ENCODE measurements around the gene CIPC. TPM values are rescaled to one million over a fixed set of nuclear protein-coding genes. Genes with fewer than 3 reads are reported as not detected.

Gene CIPC
- total RNA-seq, 2 experiments from 2014 or later = 8.6 to 10.0 TPM

DNA sequence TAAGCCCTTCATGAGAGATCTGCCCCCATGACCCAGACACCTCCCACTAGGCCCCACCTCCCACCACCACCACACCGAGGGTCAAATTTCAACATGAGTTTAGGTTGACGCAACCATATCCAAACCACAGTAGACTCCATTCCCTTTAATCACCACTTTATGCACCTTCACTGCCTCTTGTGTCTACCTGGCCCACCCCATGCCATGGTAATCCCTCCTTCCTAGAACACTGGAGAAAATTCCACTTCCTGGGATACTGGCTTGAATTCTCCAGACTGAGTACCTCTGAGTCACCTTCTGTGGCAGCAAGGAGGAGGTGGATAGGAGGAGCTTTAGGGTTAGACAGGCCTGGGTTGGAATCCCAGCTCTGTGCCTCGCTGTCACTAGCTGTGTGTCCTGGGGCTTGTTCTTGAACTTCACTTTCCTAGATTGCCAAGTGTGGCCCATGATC is 26.1 kb upstream of the CIPC start:
- ATAC-seq = no peak
- ChIA-PET CTCF (interaction anchor here (2.0 to 23.5 kb wide), 11 partner anchors 11 to 361 kb away, joined by 8 to 599 read pairs (median 23); no protein-coding TSS in a partner anchor), POLR2A (no interaction called here)
- no peaks in the 10 kb centered on the region for H3K4me1 Mint-ChIP-seq
- no peaks in the 10 kb centered on the region for H3K36me3 Mint-ChIP-seq (ENCODE audit: low read depth)
- intact Hi-C loops (cut with DNase I, micrococcal nuclease) = loop anchor here (2.0 kb wide), 3 partner anchors 25 to 361 kb away; no protein-coding TSS in a partner anchor
- no peak overlapping the region for H3K4me3 Mint-ChIP-seq
- no peak for DNase-seq
- H3K9me3 Mint-ChIP-seq (ENCODE audit: low read depth) = no peaks in the 10 kb centered on the region
- H3K27ac Mint-ChIP-seq = no peak overlapping the region
- H3K27me3 Mint-ChIP-seq = no peaks in the 10 kb centered on the region

DNA sequence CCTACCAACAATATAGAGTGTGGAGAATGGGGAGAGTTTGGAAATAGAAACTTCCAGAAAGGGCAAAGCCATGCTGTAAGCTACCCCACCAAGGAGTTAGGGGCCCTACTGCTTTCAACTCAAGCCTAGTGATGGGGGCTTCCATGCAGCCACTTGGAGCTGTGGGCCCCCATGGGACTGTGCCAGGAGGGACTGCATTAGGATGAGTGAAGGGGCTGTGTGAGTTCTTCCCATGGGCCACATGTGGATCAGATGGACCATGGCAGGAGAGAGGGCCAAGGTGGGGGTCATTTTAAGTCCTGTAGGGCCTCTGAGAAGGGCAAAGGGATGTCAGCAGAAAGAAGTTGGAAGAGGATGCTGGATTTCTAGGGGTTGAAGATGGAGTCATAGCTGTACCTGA is 23.1 kb upstream of the CIPC start:
- intact Hi-C loops (cut with DNase I, micrococcal nuclease) = no loop called here
- no peaks in the 10 kb centered on the region for H3K27me3 Mint-ChIP-seq
- POLR2A ChIA-PET = no interaction called here

DNA sequence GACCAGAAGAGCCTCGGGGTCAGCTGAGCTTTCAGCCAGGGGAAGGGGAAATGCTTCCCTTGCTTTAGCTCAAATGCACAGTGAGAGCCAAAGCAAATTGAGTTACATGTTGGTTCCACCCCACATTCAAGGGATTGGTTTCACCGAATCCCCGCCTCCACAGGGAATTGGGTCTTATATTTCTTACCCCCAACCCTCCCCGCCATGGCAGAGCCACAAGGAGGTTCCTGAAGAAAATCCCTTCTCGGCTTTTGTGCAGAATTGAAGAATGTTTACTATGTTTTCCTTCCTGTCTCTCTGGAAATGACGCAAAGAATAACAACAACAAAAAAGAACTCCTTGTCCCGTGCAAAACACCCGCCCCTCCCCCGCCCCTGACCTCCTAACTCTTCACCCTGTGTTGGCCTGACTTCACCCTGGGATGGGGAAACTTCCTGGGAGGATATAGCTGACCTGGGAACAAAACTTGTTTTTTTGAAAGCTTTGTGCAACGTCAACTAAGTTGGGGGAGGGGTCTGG is 21.9 kb upstream of the CIPC start:
- POLR2A ChIA-PET = no interaction called here
- H3K27ac Mint-ChIP-seq = no peak overlapping the region

More for the DNA sequence above, 23.1 kb upstream of the CIPC start:
- H3K9me3 Mint-ChIP-seq (ENCODE audit: low read depth) = peaks cover 2% of the 10 kb centered on the region
- H3K27ac Mint-ChIP-seq = no peak overlapping the region
- no peaks in the 10 kb centered on the region for H3K4me1 Mint-ChIP-seq
- CTCF ChIA-PET = interaction anchor here (1.0 to 23.5 kb wide), 3 partner anchors 8 to 264 kb away, joined by 3 to 599 read pairs (median 106); no protein-coding TSS in a partner anchor
- no peaks in the 10 kb centered on the region for H3K36me3 Mint-ChIP-seq (ENCODE audit: low read depth)
- ATAC-seq (no peak), DNase-seq (no peak)
- H3K4me3 Mint-ChIP-seq = no peak overlapping the region

DNA sequence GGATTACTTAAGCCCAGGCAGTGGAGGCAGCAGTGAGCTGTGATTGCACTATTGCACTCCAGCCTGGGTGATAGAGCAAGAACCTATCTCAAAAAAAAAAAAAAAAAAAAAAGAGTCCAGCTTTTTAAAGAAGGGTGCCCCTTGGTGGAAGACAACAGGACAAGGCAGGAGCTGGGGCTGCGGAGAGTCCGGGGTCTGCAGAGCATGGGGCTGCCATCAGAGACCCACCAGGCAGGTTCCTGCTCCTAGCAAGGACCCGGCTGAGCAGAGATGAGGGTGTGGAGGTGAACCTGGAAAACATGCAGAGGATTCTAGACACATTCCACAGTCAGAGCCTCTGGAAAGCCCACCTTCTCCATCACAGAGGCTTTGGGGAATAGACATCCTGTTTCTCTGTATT is 21.0 kb upstream of the CIPC start:
- Mint-ChIP-seq H3K27me3 (peaks cover 3% of the 10 kb centered on the region), H3K27ac (no peak overlapping the region), H3K36me3 (ENCODE audit: low read depth) (no peaks in the 10 kb centered on the region), H3K9me3 (ENCODE audit: low read depth) (peaks cover 4% of the 10 kb centered on the region), H3K4me3 (no peak overlapping the region), H3K4me1 (no peaks in the 10 kb centered on the region)
- intact Hi-C loops (cut with DNase I, micrococcal nuclease) = no loop called here
- CTCF ChIA-PET = interaction anchor here (0.6 to 23.5 kb wide), 9 partner anchors 8 to 208 kb away, joined by 3 to 599 read pairs (median 4); partner anchors contain the start of gene CIPC
- POLR2A ChIA-PET = no interaction called here
- ATAC-seq = no peak
- DNase-seq = no peak

More for the DNA sequence above, 21.9 kb upstream of the CIPC start:
- ATAC-seq (no peak), DNase-seq (no peak)
- H3K36me3 Mint-ChIP-seq (ENCODE audit: low read depth) = no peaks in the 10 kb centered on the region
- no peak overlapping the region for H3K4me3 Mint-ChIP-seq
- peaks cover 4% of the 10 kb centered on the region for H3K9me3 Mint-ChIP-seq (ENCODE audit: low read depth)
- peaks cover 2% of the 10 kb centered on the region for H3K27me3 Mint-ChIP-seq
- H3K4me1 Mint-ChIP-seq = no peaks in the 10 kb centered on the region
- CTCF ChIA-PET = interaction anchor here (0.7 to 23.5 kb wide), 10 partner anchors 8 to 265 kb away, joined by 3 to 599 read pairs (median 4); partner anchors contain the start of gene CIPC
- intact Hi-C loops (cut with DNase I, micrococcal nuclease) = no loop called here

DNA sequence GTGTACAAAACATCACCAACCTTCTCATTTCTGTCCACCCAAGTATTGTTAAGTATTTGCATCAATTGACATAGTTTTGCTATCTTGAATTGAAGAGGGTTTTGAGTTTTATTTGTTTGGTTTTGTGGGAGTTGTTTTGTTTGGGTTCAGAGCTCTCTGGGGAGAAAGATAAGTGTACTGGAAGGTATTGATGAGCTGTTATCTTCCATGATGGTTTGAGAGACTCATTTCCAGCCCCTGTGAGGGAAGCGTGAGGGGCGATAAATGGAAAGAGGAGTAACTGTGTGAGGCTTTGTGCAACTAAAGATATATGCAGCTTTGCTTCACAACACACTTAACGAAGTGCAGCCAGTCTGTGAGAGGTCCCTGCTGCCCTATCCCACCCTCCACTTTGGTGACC is 15.7 kb upstream of the CIPC start:
- no peaks in the 10 kb centered on the region for H3K36me3 Mint-ChIP-seq (ENCODE audit: low read depth)
- intact Hi-C loops (cut with DNase I, micrococcal nuclease) = no loop called here
- H3K4me3 Mint-ChIP-seq = no peak overlapping the region
- ATAC-seq (no peak), DNase-seq (no peak)
- peaks cover 3% of the 10 kb centered on the region for H3K27me3 Mint-ChIP-seq
- peaks cover 4% of the 10 kb centered on the region for H3K9me3 Mint-ChIP-seq (ENCODE audit: low read depth)
- H3K4me1 Mint-ChIP-seq = peaks cover 7% of the 10 kb centered on the region
- CTCF ChIA-PET = interaction anchor here (0.6 to 23.5 kb wide), 9 partner anchors 11 to 275 kb away, joined by 3 to 599 read pairs (median 4); no protein-coding TSS in a partner anchor
- POLR2A ChIA-PET = no interaction called here
- no peak overlapping the region for H3K27ac Mint-ChIP-seq

DNA sequence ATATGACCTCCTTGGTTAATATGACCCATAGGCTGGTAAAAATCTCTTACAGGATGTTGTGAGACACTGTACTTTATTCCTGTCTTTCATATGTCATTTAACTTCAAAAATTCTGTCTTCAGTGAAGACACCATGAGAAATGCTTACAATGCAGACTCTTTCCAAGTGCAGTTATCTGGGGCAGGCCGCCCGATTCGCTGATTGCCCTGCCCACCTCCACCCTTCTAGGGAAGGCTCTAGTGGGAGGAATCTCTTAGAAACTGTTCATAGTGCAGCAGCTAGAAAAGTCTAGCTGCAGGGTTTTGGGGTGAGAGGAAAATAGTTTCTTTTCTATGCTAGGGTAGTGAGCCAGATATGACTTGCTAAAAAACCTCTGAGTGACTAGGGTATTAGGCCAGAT is 15.0 kb upstream of the CIPC start:
- ATAC-seq = no peak

DNA sequence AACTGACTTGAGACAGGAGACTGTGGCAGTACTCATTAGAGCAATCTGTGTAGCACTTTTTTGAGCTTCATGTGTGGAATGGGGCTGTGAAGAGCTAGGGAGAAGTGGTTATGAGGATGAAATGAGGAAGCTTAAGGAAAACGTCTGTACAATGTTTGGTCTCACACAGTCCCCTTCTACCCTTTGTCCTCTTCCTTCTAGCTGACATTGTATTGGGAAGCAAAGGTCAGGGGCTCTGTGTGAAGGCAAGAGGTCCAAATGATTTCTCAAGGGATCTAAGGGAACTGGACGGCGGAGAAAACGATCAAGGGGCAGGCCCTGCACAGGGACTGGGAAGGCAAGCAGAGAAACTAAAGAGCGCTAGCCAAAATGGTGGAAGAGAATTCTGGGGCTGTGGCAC is 13.1 kb upstream of the CIPC start:
- peaks cover 2% of the 10 kb centered on the region for H3K9me3 Mint-ChIP-seq (ENCODE audit: low read depth)
- H3K36me3 Mint-ChIP-seq (ENCODE audit: low read depth) = no peaks in the 10 kb centered on the region
- H3K27me3 Mint-ChIP-seq = peaks cover 3% of the 10 kb centered on the region
- no peak for DNase-seq
- intact Hi-C loops (cut with DNase I, micrococcal nuclease) = no loop called here
- peaks cover 16% of the 10 kb centered on the region for H3K4me1 Mint-ChIP-seq
- no peak overlapping the region for H3K4me3 Mint-ChIP-seq
- H3K27ac Mint-ChIP-seq = no peak overlapping the region
- CTCF ChIA-PET = interaction anchor here (0.6 to 23.5 kb wide), 11 partner anchors 8 to 231 kb away, joined by 3 to 599 read pairs (median 5); partner anchors contain the start of gene CIPC
- POLR2A ChIA-PET = interaction anchor here (0.7 kb wide), 1 partner anchor 180 kb away, joined by 3 read pairs; no protein-coding TSS in a partner anchor
- ATAC-seq = no peak

More for the DNA sequence above, 15.0 kb upstream of the CIPC start:
- ChIA-PET POLR2A (interaction anchor here (0.6 kb wide), 1 partner anchor 143 kb away, joined by 3 read pairs; no protein-coding TSS in a partner anchor), CTCF (interaction anchor here (0.8 to 23.5 kb wide), 5 partner anchors 12 to 214 kb away, joined by 3 to 599 read pairs (median 6); no protein-coding TSS in a partner anchor)
- Mint-ChIP-seq H3K36me3 (ENCODE audit: low read depth) (no peaks in the 10 kb centered on the region), H3K27me3 (peaks cover 3% of the 10 kb centered on the region), H3K27ac (no peak overlapping the region), H3K4me3 (no peak overlapping the region), H3K4me1 (peaks cover 11% of the 10 kb centered on the region), H3K9me3 (ENCODE audit: low read depth) (peaks cover 4% of the 10 kb centered on the region)
- intact Hi-C loops (cut with DNase I, micrococcal nuclease) = no loop called here
- no peak for DNase-seq

DNA sequence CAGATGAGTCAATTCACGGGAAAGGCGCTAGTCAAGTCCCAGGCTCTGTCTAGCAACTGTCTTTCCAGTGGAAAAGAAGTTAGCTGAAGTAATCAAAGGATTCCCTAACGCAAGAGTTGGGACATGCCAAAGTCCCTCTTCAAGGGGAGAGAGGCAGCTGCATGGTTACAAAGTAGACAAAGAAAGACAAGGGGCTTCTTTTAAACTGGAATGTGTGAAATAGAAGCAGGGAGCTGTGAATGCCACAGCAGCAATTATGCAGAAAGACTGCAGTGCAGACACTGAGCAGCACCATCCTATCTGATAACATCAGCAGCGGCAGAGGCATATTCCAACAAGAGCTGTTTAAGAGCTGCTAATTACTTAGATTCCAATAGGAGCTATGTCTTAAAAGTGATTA is 12.5 kb upstream of the CIPC start:
- H3K36me3 Mint-ChIP-seq (ENCODE audit: low read depth) = no peaks in the 10 kb centered on the region
- peaks cover 3% of the 10 kb centered on the region for H3K27me3 Mint-ChIP-seq
- CTCF ChIA-PET = interaction anchor here (0.5 to 23.5 kb wide), 12 partner anchors 8 to 375 kb away, joined by 3 to 599 read pairs (median 6); partner anchors contain the start of gene CIPC
- peaks cover 16% of the 10 kb centered on the region for H3K4me1 Mint-ChIP-seq
- H3K27ac Mint-ChIP-seq = no peak overlapping the region
- POLR2A ChIA-PET = interaction anchor here (0.7 kb wide), 1 partner anchor 181 kb away, joined by 3 read pairs; no protein-coding TSS in a partner anchor
- DNase-seq (no peak), ATAC-seq (no peak)
- intact Hi-C loops (cut with DNase I, micrococcal nuclease) = no loop called here
- no peak overlapping the region for H3K4me3 Mint-ChIP-seq
- H3K9me3 Mint-ChIP-seq (ENCODE audit: low read depth) = no peaks in the 10 kb centered on the region

DNA sequence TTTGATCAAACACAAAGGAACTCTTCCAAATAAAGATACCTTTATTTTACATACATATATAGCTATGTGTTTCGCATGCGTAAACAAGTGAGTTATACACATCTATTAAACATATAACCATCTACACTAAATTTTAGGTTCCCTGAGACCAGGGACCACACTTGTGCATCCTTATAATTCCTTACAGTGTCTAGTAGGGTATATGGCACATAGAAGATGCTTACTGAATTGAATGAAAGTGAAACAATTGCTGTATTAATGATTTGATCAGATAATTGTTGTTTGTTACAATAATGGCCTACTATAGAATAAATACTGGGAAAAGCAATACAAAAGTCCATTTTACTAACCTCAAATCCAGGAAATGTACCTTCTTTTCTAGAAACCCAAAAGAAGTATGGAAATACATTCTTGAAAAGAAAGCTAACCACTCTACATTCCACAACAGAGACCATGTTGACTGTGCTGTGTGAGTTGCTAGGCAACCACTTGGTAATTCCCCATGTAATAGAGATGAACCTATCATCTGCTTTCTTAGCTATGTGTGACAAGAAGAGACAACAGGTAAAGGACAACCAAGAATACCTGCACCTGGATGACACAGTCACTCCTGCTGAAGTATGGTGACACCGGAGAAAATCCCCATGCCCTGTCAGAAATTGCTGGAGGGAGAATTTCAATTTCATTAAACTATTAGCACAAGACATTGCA is 11.9 kb upstream of the CIPC start:
- Mint-ChIP-seq H3K4me3 (no peak overlapping the region), H3K4me1 (peaks cover 16% of the 10 kb centered on the region), H3K27me3 (peaks cover under 1% of the 10 kb centered on the region), H3K9me3 (ENCODE audit: low read depth) (peaks cover 2% of the 10 kb centered on the region), H3K27ac (no peak overlapping the region), H3K36me3 (ENCODE audit: low read depth) (no peaks in the 10 kb centered on the region)
- ChIA-PET CTCF (interaction anchor here (0.7 to 23.5 kb wide), 12 partner anchors 8 to 376 kb away, joined by 3 to 599 read pairs (median 4); partner anchors contain the start of gene CIPC), POLR2A (interaction anchor here (0.6 to 0.7 kb wide), 2 partner anchors 124 to 1031 kb away, joined by 3 read pairs; no protein-coding TSS in a partner anchor)
- ATAC-seq (peak; percentile 83), DNase-seq (no peak)
- intact Hi-C loops (cut with DNase I, micrococcal nuclease) = no loop called here

DNA sequence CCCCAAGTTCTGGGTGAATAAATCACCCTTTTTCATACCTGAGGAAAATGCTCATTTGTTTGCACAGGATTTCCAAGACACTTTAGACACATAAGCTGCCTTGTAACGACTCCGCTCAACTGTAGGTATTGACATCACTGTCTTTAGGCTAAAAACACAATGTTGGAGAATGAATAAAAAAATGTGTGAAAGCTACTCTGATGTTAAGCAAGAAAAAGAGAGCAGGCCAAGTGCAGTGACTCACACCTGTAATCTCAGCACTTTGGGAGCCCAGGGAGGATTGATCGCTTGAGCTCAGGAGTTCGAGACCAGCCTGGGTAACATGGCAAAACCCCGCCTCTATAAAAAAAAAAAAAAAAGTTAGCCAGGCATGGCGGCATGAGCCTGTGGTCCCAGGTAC is 11.1 kb upstream of the CIPC start:
- CTCF ChIA-PET = interaction anchor here (0.5 to 23.5 kb wide), 6 partner anchors 10 to 218 kb away, joined by 3 to 599 read pairs (median 21); partner anchors contain the start of gene CIPC
- Mint-ChIP-seq H3K27me3 (no peaks in the 10 kb centered on the region), H3K36me3 (ENCODE audit: low read depth) (no peaks in the 10 kb centered on the region), H3K4me3 (no peak overlapping the region), H3K27ac (no peak overlapping the region), H3K9me3 (ENCODE audit: low read depth) (peaks cover 8% of the 10 kb centered on the region), H3K4me1 (peaks cover 16% of the 10 kb centered on the region)
- ATAC-seq = no peak
- intact Hi-C loops (cut with DNase I, micrococcal nuclease) = no loop called here
- POLR2A ChIA-PET = interaction anchor here (0.7 kb wide), 1 partner anchor 125 kb away, joined by 3 read pairs; no protein-coding TSS in a partner anchor
- DNase-seq = no peak

DNA sequence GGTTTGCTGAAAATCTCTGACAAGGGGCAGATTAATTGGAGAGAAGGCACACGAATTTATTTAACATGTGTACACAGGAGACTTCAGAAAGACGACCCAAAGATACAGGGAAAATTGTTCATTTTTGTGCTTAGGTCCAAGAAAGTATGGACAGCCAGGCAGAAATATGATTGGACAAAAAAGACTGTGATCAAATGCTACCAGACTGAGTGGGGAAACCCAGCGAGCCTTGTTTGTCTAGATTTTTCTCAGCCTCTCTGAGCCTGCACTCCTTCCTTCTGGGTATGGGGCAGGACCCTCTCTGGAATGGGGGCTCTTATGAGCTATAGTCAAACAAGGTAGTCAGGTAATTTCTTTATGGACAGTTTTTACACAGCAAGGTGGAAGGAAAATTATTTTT is 10.4 kb upstream of the CIPC start:
- POLR2A ChIA-PET = no interaction called here
- no peak overlapping the region for H3K27ac Mint-ChIP-seq
- peaks cover 16% of the 10 kb centered on the region for H3K4me1 Mint-ChIP-seq
- CTCF ChIA-PET = interaction anchor here (0.5 to 23.5 kb wide), 4 partner anchors 8 to 218 kb away, joined by 3 to 599 read pairs (median 55); no protein-coding TSS in a partner anchor
- DNase-seq (no peak), ATAC-seq (no peak)
- no peaks in the 10 kb centered on the region for H3K27me3 Mint-ChIP-seq
- intact Hi-C loops (cut with DNase I, micrococcal nuclease) = no loop called here
- H3K36me3 Mint-ChIP-seq (ENCODE audit: low read depth) = no peaks in the 10 kb centered on the region
- H3K4me3 Mint-ChIP-seq = no peak overlapping the region
- H3K9me3 Mint-ChIP-seq (ENCODE audit: low read depth) = peaks cover 8% of the 10 kb centered on the region

Data from activated CD4-positive, alpha-beta T cell treated with anti-CD3 and anti-CD28 coated beads for 36 hours (primary cell).